Mesodermal cell (in vitro differentiated cells): ENCODE results near the gene TRIM36.

Experiments used
- H3K27ac ChIP-seq: 2 replicates; pipeline ENCODE4 v1.7.0; 2013; ENCODE audit warnings: mild to moderate bottlenecking, low read depth, low read length, moderate library complexity; ENCODE audit not compliant: severe bottlenecking
- H3K36me3 ChIP-seq: 2 replicates; pipeline ENCODE4 v1.7.1; 2013; ENCODE audit warnings: mild to moderate bottlenecking, low read length, moderate library complexity; ENCODE audit not compliant: control insufficient read depth, insufficient read depth
- H3K4me1 ChIP-seq: one replicate; pipeline ENCODE4 v1.7.1; 2013; ENCODE audit warnings: mild to moderate bottlenecking, low read length; ENCODE audit not compliant: insufficient read depth, control insufficient read depth, poor library complexity, severe bottlenecking
- H3K4me3 ChIP-seq: 2 replicates; pipeline ENCODE4 v1.7.0; 2013; ENCODE audit warnings: low read length, control low read depth, mild to moderate bottlenecking; ENCODE audit not compliant: insufficient read depth, poor library complexity, severe bottlenecking; ENCODE audit errors: extremely low read depth
- H3K9me3 ChIP-seq: 2 replicates; pipeline ENCODE4 v1.7.1; 2013; ENCODE audit warnings: mild to moderate bottlenecking, low read length, moderate library complexity; ENCODE audit not compliant: control insufficient read depth
- WGBS, 2 experiments: methylation state at CpG; one replicate each; pipeline ENCODE4 v1.1.5; 2013; ENCODE audit warnings: missing lambda C conversion rate in 2 of 2; ENCODE audit not compliant: insufficient coverage in 2 of 2; 5-methylcytosine and 5-hydroxymethylcytosine counted together

Gene TRIM36

GRCh38 chr5:115109840-115110239 is 59.9 kb downstream of the TRIM36 start:
- no peaks in the 10 kb centered on the region for H3K36me3 ChIP-seq
- H3K27ac ChIP-seq: no peak overlapping the region
- 39 to 45% methylated on average over 4 to 5 of the region's 5 CpGs for WGBS, 2 experiments
- no peaks in the 10 kb centered on the region for H3K4me1 ChIP-seq
- H3K9me3 ChIP-seq: no peaks in the 10 kb centered on the region
- no peak overlapping the region for H3K4me3 ChIP-seq

DNA sequence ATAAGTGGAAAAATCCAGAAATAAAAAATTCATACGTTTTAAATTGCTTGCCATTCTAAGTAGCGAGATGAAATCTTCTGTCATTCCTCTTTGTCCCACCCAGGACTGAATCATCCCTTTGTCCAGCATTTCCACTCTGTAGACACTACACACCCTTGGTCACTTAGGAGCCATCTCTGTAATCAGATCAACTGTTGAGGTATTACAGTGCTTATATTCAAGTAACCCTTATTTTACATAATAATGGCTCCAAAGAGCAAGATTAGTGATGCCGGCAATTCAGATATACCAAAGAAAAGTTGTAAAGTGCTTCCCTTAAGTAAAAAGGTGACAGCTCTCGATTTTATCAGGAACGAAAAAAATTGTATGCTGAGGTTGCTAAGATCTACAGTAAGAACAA is 60.4 kb downstream of the TRIM36 start:
- 56 to 72% methylated on average over 4 of the region's 5 CpGs for WGBS, 2 experiments
- no peak overlapping the region for H3K27ac ChIP-seq
- no peak overlapping the region for H3K4me3 ChIP-seq
- no peaks in the 10 kb centered on the region for H3K4me1 ChIP-seq
- no peaks in the 10 kb centered on the region for H3K36me3 ChIP-seq
- H3K9me3 ChIP-seq: no peaks in the 10 kb centered on the region

GRCh38 chr5:115100319-115100955 is 69.3 kb downstream of the TRIM36 start:
- H3K4me1 ChIP-seq: peaks cover 4% of the 10 kb centered on the region
- 80% methylated on average over 1 of the region's 6 CpGs; no CpG with 5 or more reads in 1 of the 2 experiments for WGBS, 2 experiments
- H3K36me3 ChIP-seq: no peaks in the 10 kb centered on the region
- no peaks in the 10 kb centered on the region for H3K9me3 ChIP-seq
- H3K4me3 ChIP-seq: no peak overlapping the region
- no peak overlapping the region for H3K27ac ChIP-seq

DNA sequence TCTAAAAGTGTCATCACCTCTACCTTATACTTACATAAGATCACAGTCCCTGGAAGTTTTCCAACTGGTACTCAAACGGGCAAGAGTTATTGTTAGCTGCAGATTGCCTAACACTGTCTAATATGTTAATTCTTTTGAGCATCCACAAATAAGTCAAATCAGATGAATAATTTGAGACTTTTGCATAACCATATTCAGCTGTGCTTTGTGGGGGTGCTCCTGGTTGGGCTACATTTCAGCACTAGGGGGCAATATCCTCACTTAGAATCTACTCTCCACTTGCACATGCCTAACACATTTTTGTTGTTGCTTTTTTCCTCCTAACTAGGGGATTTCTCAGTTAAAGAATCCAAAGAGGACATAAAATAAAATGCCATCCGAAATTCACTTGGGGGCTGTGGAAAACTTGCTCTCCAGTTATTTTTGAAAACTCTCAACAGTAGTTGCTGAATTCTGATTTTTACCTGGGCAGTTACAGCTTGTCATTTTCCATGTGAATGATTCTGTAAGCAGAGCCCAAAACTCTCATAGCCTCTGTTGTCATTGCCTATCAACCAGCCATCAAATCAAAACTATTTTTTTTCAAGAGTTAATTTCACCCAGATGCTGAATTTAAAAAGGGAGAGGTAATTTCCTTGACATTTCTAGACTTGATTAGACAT is 71.5 kb downstream of the TRIM36 start:
- H3K9me3 ChIP-seq: no peaks in the 10 kb centered on the region
- H3K4me3 ChIP-seq: no peak overlapping the region
- H3K4me1 ChIP-seq: peaks cover 4% of the 10 kb centered on the region
- H3K36me3 ChIP-seq: no peaks in the 10 kb centered on the region
- WGBS, 2 experiments: 0% methylated on average over 1 of the region's 2 CpGs; no CpG with 5 or more reads in 1 of the 2 experiments
- H3K27ac ChIP-seq: no peak overlapping the region

DNA sequence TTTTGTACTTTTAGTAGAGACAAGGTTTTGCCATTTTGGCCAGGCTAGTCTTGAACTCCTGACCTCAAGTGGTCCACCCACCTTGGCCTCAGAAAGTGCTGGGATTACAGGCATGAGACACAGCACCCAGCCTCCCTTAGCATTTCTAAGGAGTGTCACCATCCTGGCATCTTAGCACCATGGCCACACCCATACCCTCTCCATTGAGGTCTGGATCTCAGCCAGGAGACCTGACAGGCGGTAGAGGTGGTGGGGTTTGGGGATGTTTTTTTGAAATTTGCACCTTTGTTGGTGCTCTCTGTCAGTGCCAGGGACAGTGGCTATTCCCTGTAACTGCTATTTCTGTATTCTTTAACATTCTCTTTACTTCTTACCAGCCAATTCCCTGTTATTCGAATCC is 72.5 kb downstream of the TRIM36 start:
- H3K4me1 ChIP-seq: peaks cover 4% of the 10 kb centered on the region
- no peaks in the 10 kb centered on the region for H3K9me3 ChIP-seq
- H3K27ac ChIP-seq: no peak overlapping the region
- H3K36me3 ChIP-seq: no peaks in the 10 kb centered on the region
- H3K4me3 ChIP-seq: no peak overlapping the region
- 83% methylated on average over 1 of the region's 2 CpGs; no CpG with 5 or more reads in 1 of the 2 experiments for WGBS, 2 experiments

DNA sequence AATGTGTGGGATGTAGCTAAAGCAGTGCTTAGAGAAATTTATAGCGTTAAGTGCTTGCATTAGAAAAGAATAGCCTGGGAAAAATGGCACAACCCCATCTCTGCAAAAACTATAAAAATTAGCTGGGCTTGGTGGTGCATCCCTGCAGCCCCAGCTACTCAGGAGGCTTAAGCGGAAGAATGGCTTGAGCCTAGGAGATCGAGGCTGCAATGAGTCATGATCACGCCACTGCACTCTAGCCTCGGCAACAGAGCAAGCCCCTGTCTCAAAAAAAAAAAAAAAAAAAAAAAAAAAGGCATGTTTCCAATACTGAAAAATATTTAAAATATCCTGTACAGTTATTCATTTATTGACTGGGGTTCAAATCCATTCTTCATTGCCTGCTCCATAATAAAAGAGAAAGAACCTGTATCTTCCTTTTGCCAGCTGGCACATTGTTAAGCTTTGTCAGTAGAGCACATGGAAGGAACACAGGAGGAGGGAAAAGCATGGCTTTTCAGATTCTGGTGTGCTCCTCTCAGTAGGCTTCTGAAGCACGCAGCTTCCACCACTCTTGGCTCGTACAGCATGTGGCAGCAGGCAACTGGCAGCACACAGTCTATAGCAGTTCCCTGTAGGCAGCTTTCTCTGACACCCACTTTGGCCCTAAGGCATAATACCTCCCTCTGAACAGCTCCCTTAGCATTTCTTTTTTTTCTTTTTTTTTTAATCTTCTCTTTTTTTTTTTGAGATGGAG is 73.5 kb downstream of the TRIM36 start:
- Histone ChIP-seq H3K4me3 (no peak overlapping the region), H3K9me3 (no peaks in the 10 kb centered on the region), H3K36me3 (no peaks in the 10 kb centered on the region), H3K4me1 (peaks cover 4% of the 10 kb centered on the region), H3K27ac (no peak overlapping the region)
- WGBS, 2 experiments: 26 to 63% methylated on average over 2 to 4 of the region's 7 CpGs

DNA sequence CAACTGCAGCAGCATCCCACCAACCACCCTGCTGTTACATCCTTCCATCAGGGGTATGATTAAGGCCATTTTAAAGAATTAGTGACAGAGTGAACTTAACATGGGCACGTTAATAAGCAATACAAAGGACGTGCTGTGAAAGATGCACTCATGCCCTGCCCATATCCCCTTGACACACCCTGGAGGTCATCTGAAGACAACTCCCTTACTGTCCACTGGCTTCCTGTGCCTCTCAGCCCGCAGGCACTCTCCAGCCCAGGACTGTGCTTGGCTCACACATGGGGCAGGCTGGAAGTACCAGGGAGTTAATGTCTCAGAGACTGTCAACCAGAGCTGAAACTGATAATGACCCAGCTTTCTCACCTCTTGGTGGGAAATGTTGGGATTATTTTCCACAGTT is 81.8 kb downstream of the TRIM36 start:
- H3K27ac ChIP-seq: no peak overlapping the region
- H3K4me3 ChIP-seq: no peak overlapping the region
- H3K4me1 ChIP-seq: no peaks in the 10 kb centered on the region
- WGBS, 2 experiments: 87 to 100% methylated on average over 3 of the region's 3 CpGs
- no peaks in the 10 kb centered on the region for H3K9me3 ChIP-seq
- H3K36me3 ChIP-seq: no peaks in the 10 kb centered on the region

DNA sequence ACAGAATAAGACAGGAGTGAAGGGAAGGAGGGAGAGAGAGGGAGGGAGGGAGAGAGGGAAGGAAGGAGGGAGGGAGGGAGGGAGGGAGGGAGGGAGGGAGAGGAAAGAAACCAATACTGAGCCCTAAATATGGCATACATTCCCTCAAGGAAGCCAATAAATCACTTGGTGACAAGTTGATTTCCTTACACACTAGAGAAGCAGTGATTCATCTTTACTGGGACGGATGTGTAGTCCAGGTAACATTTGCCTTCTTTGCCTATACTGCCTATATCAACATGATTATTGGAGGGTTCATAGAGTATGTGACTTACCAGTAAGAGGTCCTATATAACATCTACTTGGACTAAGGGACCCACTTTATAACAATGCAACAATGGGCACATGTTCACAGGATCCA is 83.2 kb downstream of the TRIM36 start:
- no peaks in the 10 kb centered on the region for H3K9me3 ChIP-seq
- no peaks in the 10 kb centered on the region for H3K4me1 ChIP-seq
- no peaks in the 10 kb centered on the region for H3K36me3 ChIP-seq
- no peak overlapping the region for H3K27ac ChIP-seq
- no CpG with 5 or more reads among the region's 1 CpG for WGBS, 2 experiments
- no peak overlapping the region for H3K4me3 ChIP-seq

GRCh38 chr5:115084246-115084793 is 85.4 kb downstream of the TRIM36 start:
- Histone ChIP-seq H3K9me3 (no peaks in the 10 kb centered on the region), H3K36me3 (no peaks in the 10 kb centered on the region), H3K27ac (no peak overlapping the region), H3K4me1 (peaks cover 3% of the 10 kb centered on the region), H3K4me3 (no peak overlapping the region)
- WGBS, 2 experiments: 94 to 96% methylated on average over 5 of the region's 7 CpGs

- whole genome bisulfite sequencing, 2 experiments: 70% methylated on average over 2 of the region's 2 CpGs; no CpG with 5 or more reads in 1 of the 2 experiments
Measured at GRCh38 chr5:115079924-115080623, 89.6 kb downstream of the TRIM36 start.

More at GRCh38 chr5:115079924-115080623, 89.6 kb downstream of the TRIM36 start:
- no peak overlapping the region for H3K4me3 ChIP-seq
- H3K36me3 ChIP-seq: no peaks in the 10 kb centered on the region
- H3K4me1 ChIP-seq: peaks cover 3% of the 10 kb centered on the region
- H3K9me3 ChIP-seq: no peaks in the 10 kb centered on the region
- H3K27ac ChIP-seq: no peak overlapping the region
